ENCODE measurements around the gene TCF7.

DNA sequence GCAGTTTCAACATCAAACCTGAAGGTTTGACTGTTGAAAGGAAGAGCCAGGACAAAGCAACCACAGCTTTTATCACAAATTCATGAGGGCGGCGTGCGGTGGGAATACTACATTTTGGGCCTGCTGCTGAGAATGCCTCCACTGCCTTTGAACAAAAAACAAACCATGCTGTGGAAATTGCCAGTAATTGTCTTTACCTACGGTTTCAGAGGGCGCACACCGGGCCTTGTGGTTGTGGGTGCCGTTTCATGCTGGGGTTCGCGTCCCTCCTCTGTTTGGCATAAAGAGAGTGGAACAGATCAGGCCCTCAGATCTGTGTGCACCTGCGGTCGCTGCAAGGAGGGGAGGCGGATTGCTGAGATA lies 27.6 kb upstream of the TCF7 start:
- TF ChIP-seq, protein P1, sequence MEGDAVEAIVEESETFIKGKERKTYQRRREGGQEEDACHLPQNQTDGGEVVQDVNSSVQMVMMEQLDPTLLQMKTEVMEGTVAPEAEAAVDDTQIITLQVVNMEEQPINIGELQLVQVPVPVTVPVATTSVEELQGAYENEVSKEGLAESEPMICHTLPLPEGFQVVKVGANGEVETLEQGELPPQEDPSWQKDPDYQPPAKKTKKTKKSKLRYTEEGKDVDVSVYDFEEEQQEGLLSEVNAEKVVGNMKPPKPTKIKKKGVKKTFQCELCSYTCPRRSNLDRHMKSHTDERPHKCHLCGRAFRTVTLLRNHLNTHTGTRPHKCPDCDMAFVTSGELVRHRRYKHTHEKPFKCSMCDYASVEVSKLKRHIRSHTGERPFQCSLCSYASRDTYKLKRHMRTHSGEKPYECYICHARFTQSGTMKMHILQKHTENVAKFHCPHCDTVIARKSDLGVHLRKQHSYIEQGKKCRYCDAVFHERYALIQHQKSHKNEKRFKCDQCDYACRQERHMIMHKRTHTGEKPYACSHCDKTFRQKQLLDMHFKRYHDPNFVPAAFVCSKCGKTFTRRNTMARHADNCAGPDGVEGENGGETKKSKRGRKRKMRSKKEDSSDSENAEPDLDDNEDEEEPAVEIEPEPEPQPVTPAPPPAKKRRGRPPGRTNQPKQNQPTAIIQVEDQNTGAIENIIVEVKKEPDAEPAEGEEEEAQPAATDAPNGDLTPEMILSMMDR (IDR thresholded peaks at IDR 0.05; ENCODE audit: insufficient read depth, low read length, poor library complexity, severe bottlenecking): no peak
- TF ChIP-seq EZH2phosphoT487 (conservative IDR thresholded peaks at IDR 0.05; ENCODE audit: low read length): no peak

Data from SU-DHL-6 (cell line).